ENCODE data around the gene MEDAG.

MEDAG gene

GRCh38 chr13:30873499-30873898, 32.6 kb upstream of the MEDAG start:
- DNase-seq = no peak

GRCh38 chr13:30874111-30874510, 32.0 kb upstream of the MEDAG start:
- no peak for DNase-seq

GRCh38 chr13:30874561-30874960, 31.5 kb upstream of the MEDAG start:
- no peak for DNase-seq

DNA sequence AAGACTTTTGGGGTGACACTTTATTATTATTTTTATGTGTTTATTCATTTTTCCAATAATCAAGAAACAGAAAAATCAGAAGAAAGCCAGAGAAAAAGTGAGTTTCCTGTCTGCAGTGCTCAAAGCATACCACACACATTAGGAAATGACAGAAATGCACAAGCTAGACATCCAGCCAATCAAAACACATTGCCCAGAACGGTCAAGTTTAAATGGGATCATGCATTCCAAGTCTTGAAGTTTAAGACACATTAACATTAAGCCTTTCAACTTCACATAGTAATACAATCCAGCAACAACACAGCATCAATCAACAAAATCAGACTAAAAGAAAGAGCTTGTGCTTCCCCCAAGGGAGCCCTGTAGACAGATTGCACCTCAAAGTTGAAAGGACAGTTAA, 28.7 kb upstream of the MEDAG start:
- DNase-seq = no peak

- DNase-seq = no peak
Measured at GRCh38 chr13:30880151-30880855, 25.8 kb upstream of the MEDAG start.

GRCh38 chr13:30880856-30881155, 25.3 kb upstream of the MEDAG start:
- no peak for DNase-seq

DNA sequence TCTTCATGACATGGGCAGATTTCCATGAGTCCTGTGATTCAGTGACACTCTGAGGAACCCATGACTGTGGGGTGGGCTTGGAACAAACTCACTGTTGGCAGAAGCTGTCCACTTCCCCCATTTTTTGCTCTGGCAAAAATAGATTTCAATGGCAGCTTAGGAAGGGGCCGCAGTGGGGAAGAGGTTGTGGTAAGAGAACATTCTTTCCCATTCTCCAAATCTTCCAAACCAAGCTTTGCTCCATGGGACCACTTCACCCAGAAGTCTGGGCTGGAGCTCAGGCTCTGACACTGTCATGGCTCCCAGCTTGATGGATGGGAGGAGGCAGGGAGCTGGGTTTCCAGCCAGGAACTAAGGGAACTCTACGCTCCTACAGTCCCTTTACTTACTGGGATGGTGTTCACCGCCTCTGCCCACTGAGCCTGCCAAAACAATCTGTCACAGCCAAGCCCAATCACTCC, 24.9 kb upstream of the MEDAG start:
- DNase-seq = no peak

DNA sequence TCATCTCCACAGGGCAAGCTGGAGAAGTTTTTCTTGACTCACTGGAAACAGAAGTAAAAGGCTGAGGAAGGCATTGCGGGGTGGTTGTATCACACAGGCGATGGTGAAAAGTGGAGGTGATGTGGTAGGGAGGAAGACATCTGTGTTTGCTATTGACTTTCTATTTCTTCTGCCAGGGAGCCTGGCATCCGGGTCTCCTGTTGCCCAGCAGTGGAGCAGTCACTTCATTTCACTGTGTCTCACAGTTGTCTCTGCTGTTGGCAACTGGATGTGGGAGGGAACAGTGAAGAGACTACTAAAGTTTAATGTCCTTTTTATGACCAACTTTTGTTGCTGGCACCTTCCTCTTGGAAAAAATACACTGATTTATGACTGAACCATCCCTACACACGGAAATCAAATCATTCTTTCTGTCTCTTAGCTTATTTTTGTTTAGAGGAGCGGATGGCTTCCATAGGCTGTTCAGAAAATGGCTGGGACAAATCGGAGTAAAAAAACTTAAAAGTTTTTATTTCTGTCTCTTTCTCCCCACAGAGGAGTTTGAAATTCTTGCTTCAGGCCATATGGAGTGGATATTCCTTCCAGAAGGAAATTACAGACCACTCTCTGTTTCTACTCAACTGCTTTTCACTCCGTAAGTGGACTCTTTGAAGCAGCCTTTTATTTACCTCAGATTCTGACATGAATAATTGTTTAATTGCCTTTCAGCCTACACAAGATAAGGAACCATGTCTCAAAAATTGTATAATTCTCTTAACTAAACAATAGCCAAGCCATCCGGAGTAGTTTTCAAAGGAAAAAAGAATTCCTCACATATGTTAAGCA, 23.8 kb upstream of the MEDAG start:
- DNase-seq = no peak

DNA sequence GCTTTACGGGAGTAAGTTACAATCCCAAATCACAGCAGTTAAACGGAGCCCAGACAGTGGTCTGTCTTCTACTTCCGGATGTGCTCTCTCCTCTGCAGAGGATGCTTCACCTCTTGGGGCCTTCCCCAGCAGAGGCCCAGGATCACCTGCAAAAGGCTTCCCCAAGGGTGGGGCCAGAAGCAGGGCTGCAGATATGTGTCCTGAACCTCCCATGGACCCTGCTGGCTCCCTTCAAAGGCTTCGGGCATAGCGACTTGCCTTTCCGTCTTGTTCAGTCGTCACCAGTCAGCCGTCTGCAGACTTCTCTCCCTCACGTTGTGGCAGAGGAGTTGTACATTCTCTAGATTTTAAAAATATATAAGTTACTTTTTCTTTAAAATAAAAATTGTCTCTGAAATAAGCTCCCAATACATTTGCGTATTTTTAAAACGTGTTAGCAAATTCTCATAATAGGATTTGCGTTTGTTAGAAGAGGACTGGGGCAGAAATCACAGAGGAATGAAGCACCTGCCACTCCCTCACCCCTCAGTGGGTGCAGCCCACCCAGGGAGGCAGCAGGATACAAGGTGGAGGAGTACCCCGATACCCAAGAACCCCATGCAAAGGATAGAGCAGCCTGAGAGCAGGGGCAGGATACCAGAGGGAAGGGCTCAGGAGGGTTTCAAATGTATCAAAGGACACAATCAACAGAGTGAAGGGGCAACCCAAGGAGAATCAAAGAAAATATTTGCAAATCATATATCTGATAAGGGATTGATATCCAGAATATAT, 22.9 kb upstream of the MEDAG start:
- DNase-seq = no peak

GRCh38 chr13:30884543-30884942, 21.5 kb upstream of the MEDAG start:
- DNase-seq = no peak

DNA sequence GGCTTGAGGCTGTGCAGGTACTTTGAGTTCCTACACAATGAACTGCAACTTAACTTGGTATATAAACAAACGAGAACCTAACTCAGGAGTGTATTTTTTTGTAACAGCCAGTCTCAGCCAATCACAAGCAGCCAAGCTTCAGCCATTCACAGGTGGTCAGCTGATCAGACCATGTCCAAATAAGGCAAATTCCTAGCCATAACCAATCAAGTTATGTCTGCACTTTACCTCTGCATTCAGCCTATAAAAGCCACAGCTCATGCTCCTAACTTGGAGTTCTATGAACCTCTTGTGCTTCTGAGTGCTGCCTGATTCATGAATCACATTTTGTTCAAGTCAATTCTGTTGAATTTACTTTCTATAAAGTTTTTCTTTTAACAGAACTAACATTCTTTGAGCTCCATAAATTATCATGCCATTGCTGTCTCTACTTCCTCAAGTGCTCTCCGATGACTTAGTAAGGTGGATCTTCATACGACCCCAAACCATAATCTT, 16.8 kb upstream of the MEDAG start:
- no peak for DNase-seq

- DNase-seq = no peak
Measured at GRCh38 chr13:30892966-30893365, 13.1 kb upstream of the MEDAG start.

DNA sequence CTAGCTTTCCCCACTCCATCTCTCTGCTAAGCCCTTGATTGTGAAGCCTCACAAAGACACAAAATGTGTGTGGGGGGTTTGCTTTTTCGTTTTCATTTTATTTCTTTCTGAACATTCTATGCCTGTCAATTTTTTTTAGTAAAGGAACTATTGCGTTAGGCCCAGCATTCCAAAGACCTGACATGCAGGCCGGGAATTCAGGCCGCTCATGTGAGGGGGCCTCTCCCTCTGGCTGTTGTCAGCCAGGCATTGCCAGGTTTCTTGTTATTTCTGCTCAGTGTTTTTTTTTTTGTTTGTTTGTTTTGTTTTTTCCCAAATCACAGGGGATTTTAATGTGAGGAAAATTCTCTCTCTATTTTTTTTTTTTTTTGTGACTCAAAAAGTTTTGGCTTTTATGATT, 10.3 kb upstream of the MEDAG start:
- DNase-seq = no peak

- DNase-seq = no peak
Measured at GRCh38 chr13:30898070-30898469, 8.0 kb upstream of the MEDAG start.

- no peak for DNase-seq
Measured at GRCh38 chr13:30898678-30899241, 7.3 kb upstream of the MEDAG start.

DNA sequence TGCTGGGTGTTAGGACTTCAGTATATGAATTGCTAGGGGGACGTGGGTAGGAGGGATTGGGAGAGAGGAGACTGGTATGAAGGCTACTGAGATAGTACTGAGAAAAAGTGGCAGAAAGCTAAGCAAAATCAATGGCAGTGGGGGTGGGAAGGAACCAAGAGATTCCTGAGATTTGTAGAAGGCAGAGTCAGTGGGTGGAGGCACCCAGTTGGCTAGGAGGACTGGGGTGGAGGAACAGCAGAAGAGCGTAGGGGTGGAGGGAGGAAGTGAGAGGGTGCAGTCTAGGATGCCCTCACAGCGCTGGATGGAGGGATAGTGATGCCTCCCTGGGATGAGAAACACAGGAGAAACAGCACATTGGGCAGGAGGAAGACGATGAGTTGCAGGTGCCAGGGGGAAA, 5.6 kb upstream of the MEDAG start:
- no peak for DNase-seq

- DNase-seq = no peak
Measured at GRCh38 chr13:30900952-30901749, 4.9 kb upstream of the MEDAG start.

GRCh38 chr13:30904043-30904442, 2.0 kb upstream of the MEDAG start:
- DNase-seq = no peak

- no peak for DNase-seq
Measured at GRCh38 chr13:30906411-30907051, 460 bp downstream of the MEDAG start.

- no peak for DNase-seq
Measured at GRCh38 chr13:30907121-30907861, 1.2 kb downstream of the MEDAG start.

- DNase-seq = no peak
Measured at GRCh38 chr13:30908416-30908980, 2.4 kb downstream of the MEDAG start.

Data from activated T-cell treated with anti-CD3 and anti-CD28 coated beads for 4 hours (primary cell).